ENCODE results near the gene DRG2. TPM values are rescaled to one million over a fixed set of nuclear protein-coding genes. Genes with fewer than 3 reads are reported as not detected.

The DRG2 gene, protein sequence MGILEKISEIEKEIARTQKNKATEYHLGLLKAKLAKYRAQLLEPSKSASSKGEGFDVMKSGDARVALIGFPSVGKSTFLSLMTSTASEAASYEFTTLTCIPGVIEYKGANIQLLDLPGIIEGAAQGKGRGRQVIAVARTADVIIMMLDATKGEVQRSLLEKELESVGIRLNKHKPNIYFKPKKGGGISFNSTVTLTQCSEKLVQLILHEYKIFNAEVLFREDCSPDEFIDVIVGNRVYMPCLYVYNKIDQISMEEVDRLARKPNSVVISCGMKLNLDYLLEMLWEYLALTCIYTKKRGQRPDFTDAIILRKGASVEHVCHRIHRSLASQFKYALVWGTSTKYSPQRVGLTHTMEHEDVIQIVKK
- 39.2 and 55.4 TPM in 2 replicates for total RNA-seq

DNA sequence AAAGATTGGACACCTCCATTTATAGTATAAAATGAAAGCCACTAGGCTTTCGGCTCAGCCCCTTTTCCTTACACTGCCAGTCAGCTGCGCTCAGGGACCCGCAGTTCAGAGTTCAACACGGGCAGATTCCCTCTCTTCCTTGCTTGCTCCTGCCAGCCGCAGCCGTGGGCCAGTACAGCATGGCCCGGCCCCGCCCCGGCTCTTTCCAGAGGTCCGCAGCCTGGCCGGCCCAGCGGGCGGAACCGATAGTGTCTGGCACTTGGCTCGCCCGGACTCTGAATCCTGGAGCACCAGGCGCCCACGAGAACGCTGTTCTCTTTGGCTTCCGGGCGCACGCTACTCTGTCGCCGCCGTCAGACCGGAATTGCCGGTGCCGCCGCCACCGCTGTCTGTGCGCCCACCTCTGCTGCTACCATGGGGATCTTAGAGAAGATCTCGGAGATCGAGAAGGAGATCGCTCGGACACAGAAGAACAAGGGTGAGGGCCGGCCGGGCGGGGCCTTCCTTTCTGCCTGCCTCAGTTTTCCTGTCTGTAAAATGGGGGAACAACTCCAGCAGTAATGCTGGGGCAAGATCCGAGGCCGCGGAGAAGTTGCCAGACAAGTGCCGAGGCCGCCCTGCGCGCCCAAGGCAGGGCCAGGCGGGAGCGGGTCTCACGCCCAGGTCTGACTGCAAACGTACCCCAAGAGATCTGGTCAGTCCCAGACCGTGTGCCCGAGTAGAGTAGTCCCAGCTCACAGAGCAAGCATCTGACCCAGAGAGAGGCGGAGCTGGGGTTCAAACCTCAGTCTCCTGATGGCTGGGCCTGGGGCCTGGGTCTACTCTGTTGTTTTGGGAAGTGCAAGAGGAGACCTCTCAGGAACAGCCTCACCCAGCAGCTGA lies at the start of gene DRG2:
DRG2 (plus strand) TSS at position 339 of the 882 bp plus-strand sequence; CDS start at position 415, 76 bp downstream.

DNA sequence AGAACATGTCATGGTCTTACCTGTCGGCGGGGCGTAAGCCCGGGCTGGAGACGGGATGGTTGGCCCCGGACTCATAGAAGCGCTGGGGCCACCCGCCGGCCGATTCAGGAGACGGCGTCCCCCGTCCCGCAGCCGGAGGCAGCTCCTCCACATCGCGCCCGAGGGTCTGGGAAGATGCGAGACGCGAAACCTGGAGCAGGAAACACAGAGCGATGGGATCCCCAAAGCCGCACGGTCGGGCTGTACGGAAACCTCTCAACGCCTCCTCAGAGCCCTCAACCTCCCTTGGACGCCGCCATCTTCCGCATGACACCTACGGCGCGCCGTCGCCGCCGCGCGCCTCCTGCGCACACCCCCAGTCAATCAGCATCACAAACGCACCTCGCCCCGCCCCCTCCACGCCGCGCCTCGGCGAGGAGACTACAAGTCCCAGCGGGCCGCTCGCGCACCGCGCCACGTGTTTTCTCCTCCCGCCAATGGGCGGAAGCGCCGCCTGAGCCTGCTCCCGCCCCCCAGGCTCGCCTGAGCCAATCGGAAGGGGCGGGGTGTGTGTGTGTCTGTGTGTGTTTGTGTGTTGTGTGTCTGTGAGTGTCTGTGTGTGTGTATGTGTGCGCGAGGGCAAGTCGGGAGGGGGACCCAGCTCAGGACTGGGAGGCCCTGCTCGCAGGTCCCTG lies 48.8 kb upstream of the DRG2 start, which contains the start of the genes ATPAF2 and GID4:
ATPAF2 (minus strand) TSS at position 308 of the 674 bp plus-strand sequence; CDS start at position 153, 155 bp downstream.
GID4 (plus strand) TSS at position 548 of the 674 bp plus-strand sequence; CDS start at position 605, 57 bp downstream.

DNA sequence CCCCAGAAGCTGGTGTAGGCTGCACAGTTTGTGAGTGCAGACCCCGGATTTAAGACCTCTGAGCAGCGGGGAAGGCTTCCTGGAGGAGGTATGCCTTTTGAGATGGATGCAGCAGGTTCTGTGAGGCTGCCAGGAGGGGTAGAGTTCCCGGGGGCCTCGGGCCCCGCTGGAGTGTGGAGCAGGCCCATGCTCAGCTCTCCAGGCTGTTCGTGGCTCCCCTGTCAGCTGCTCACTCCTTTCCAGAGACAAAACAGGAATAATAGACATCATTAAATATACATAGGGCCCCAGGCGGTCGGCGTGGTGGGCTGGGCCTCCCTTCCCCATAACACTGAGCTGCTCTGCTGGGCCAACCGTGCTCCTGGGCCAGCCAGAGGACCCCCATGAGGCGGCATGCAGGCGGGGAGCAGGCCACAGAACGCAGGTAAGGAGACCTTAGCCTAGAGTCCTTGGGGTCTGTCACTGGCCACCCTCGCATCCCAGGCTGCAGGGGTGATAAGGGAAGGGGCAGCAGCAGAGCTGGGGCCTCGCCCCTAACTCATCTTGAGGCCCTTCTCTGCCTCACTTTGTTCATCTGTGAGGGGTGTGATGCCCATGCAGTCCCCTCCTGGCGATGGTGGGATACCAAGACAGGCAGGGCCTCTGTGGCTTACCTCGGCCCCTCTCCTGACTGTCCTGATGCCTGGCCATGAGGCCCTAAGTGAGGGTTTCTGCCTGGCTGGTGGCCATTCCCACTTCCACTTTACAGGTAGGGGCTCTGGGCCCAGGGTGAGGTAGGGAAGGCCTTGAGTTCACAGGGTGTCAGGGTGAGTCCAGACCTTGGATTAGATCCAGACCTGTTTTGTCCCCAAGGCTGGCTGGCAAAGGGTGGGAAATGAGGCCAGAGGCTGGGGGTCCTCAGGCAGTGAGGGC lies 20.9 kb downstream of the DRG2 start, which contains the start of gene MYO15A:
MYO15A (plus strand) TSS at position 356 of the 912 bp plus-strand sequence. CDS start 10,045 bp downstream, outside the sequence.

Other genes starting within 250 kb of the DRG2 start
- 23.3 and 25.3 TPM in 2 replicates for gene TOM1L2, start 115.5 kb upstream of the DRG2 start, total RNA-seq
- gene DRC3, start 115.1 kb upstream of the DRG2 start, total RNA-seq, result 0.15 and 0.55 TPM in 2 replicates
- 15.5 and 15.8 TPM in 2 replicates for gene ATPAF2, start 48.8 kb upstream of the DRG2 start, total RNA-seq
- 10.8 and 15.9 TPM in 2 replicates for gene GID4, start 48.5 kb upstream of the DRG2 start, total RNA-seq
- 0.38 and 1.6 TPM in 2 replicates for gene MYO15A, start 20.8 kb downstream of the DRG2 start, total RNA-seq
- 77.3 and 88.1 TPM in 2 replicates for gene ALKBH5, start 95.9 kb downstream of the DRG2 start, total RNA-seq
- gene LLGL1, start 137.7 kb downstream of the DRG2 start, total RNA-seq, result 41.0 and 46.0 TPM in 2 replicates
- 378 and 446 TPM in 2 replicates for gene FLII, start 170.8 kb downstream of the DRG2 start, total RNA-seq
- gene MIEF2, start 172.7 kb downstream of the DRG2 start, total RNA-seq, result 6.8 and 9.4 TPM in 2 replicates
- 22.4 and 22.8 TPM in 2 replicates for gene TOP3A, start 227.0 kb downstream of the DRG2 start, total RNA-seq
- 6.4 and 8.8 TPM in 2 replicates for gene SMCR8, start 227.3 kb downstream of the DRG2 start, total RNA-seq

Measured in hair follicular keratinocyte (primary cell).